Esophagus squamous epithelium (tissue), 5 donors: ENCODE results near the gene HES5. TPM values are rescaled to one million over a fixed set of nuclear protein-coding genes. Genes with fewer than 3 reads are reported as not detected.

ENCODE experiments used
- DNase-seq: peaks from one replicate; lab custom pipeline; 2025; lab: John Stamatoyannopoulos, UW
- H3K27ac ChIP-seq, 4 donors: fragments of 200-600 bp; sonication (generic); one replicate each; pipeline ENCODE4 v1.5.1; 2016 to 2019; ENCODE audit warnings: mild to moderate bottlenecking in 1 of 4
- H3K27me3 ChIP-seq, 4 donors: fragments of 200-600 bp; sonication (generic); 1 replicate in 3 of 4; 2 replicates in 1 of 4; pipeline versions ENCODE4 v1.5.1 to v1.6.0; 2017 to 2021; ENCODE audit warnings: antibody characterized with exemption in 1 of 4
- H3K36me3 ChIP-seq, 3 donors: fragments of 200-600 bp; sonication (generic); one replicate each; pipeline ENCODE4 v1.5.1; 2016 to 2019
- H3K4me1 ChIP-seq, 3 donors: fragments of 200-600 bp; sonication (generic); one replicate each; pipeline ENCODE4 v1.5.1; 2017 to 2019
- H3K4me3 ChIP-seq, 4 donors: fragments of 200-600 bp; sonication (generic); 1 replicate in 3 of 4; 2 replicates in 1 of 4; pipeline ENCODE4 v1.5.1; 2016 to 2019; ENCODE audit warnings: mild to moderate bottlenecking in 2 of 4, moderate library complexity in 1 of 4
- H3K9me3 ChIP-seq, 3 donors: fragments of 200-600 bp; sonication (generic); one replicate each; pipeline ENCODE4 v1.5.1; 2016 to 2019
- POLR2A ChIP-seq, 4 donors: fragments of 450-650 bp; IDR thresholded peaks; one replicate each; pipeline ENCODE4 v1.6.1; 2017; ENCODE audit warnings: antibody characterized with exemption in 4 of 4, mild to moderate bottlenecking in 4 of 4, moderate library complexity in 3 of 4
- WGBS, 2 donors: methylation state at CpG; one replicate each; pipeline ENCODE4 v1.1.5; 2018; 5-methylcytosine and 5-hydroxymethylcytosine counted together
- intact Hi-C: fragments of 100-400 bp; cut with DNase I; formaldehyde crosslinking; loops from one replicate; pipeline ENCODE4 v1.15.0; 2022
- total RNA-seq, 4 donors: library from RNA; depleted of rRNA; stranded (reverse); fragments of >200 nt; gene quantifications; one replicate each; pipeline ENCODE4 v1.1.0, GENCODE V29; 2016
- TF ChIP-seq, protein P1 (sequence below), 6 experiments: fragments of 450-650 bp in 4 of 6; fragments of 200-600 bp in 2 of 6; sonication (generic) in 2 of 6; IDR thresholded peaks; one replicate each; pipeline ENCODE4 v1.5.1; 2016 to 2019; ENCODE audit warnings: antibody characterized with exemption in 6 of 6, mild to moderate bottlenecking in 4 of 6, moderate library complexity in 4 of 6
- donor health status: DM: yes; HTN: yes; CAD: no.

Gene HES5
- total RNA-seq, 4 donors from 2014 or later: 0.35 to 0.76 (median 0.70) TPM; not detected in 1

DNA sequence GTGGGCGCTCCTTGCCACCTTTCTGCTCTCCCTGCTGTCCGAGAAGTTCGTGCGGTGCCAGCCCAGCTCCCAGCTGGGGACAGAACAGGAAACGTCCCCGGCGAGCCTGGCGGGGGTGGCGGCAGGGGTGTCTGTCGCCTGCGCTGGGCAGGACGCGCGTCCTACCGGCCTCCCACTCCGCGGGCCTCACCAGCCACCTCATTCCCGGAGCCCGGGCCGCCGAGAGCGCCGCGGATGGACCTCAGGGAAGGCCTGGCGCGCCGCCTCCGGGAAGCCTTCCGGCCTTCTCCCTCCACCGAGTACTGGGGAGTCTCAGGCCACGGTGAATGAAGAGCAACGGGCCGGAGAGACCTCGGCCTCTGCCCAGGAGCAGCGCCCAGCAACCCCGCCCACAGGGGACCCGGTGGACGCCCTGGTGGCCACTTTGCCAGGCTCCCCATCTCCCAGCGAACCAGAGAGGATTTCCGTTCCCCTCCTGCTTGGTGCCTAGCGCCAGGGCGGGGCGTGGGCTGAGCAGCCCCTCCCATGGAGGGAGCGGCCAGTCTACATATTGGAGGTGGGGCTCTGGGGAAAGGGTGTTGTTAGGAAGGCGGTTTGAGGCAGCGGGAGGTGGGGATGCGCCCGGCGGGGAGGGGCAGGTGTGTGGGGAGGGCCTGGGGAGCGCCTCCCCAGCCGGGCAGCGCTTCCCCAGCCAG lies 16.6 kb upstream of the HES5 start:
- DNase-seq: peak; percentile 68
- peak overlapping the region; percentile 36 to 78 (median 57) for H3K4me3 ChIP-seq
- peaks cover 0 to 11% (median 0%) of the 10 kb centered on the region in 4 donors for H3K27me3 ChIP-seq
- peak in 1 of 4 donors; percentile 71 for TF ChIP-seq POLR2A (IDR thresholded peaks at IDR 0.05)
- TF ChIP-seq, protein P1, sequence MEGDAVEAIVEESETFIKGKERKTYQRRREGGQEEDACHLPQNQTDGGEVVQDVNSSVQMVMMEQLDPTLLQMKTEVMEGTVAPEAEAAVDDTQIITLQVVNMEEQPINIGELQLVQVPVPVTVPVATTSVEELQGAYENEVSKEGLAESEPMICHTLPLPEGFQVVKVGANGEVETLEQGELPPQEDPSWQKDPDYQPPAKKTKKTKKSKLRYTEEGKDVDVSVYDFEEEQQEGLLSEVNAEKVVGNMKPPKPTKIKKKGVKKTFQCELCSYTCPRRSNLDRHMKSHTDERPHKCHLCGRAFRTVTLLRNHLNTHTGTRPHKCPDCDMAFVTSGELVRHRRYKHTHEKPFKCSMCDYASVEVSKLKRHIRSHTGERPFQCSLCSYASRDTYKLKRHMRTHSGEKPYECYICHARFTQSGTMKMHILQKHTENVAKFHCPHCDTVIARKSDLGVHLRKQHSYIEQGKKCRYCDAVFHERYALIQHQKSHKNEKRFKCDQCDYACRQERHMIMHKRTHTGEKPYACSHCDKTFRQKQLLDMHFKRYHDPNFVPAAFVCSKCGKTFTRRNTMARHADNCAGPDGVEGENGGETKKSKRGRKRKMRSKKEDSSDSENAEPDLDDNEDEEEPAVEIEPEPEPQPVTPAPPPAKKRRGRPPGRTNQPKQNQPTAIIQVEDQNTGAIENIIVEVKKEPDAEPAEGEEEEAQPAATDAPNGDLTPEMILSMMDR (IDR thresholded peaks at IDR 0.05): peak in 3 of 6 experiments; percentile 12 to 18 (median 14)
- H3K27ac ChIP-seq: peak overlapping the region; percentile 89 to 98 (median 97)
- H3K9me3 ChIP-seq: no peaks in the 10 kb centered on the region
- no peaks in the 10 kb centered on the region for H3K36me3 ChIP-seq
- H3K4me1 ChIP-seq: peaks cover 54 to 83% (median 54%) of the 10 kb centered on the region in 3 donors
- intact Hi-C loops: loop anchor here (5.0 to 10.0 kb wide), 2 partner anchors 134 to 352 kb away; partner anchors contain the start of genes FAAP20 and PEX10
- WGBS, 2 donors: 0% methylated on average over 8 of the region's 52 CpGs; no CpG with 5 or more reads in 1 of the 2 donors

DNA sequence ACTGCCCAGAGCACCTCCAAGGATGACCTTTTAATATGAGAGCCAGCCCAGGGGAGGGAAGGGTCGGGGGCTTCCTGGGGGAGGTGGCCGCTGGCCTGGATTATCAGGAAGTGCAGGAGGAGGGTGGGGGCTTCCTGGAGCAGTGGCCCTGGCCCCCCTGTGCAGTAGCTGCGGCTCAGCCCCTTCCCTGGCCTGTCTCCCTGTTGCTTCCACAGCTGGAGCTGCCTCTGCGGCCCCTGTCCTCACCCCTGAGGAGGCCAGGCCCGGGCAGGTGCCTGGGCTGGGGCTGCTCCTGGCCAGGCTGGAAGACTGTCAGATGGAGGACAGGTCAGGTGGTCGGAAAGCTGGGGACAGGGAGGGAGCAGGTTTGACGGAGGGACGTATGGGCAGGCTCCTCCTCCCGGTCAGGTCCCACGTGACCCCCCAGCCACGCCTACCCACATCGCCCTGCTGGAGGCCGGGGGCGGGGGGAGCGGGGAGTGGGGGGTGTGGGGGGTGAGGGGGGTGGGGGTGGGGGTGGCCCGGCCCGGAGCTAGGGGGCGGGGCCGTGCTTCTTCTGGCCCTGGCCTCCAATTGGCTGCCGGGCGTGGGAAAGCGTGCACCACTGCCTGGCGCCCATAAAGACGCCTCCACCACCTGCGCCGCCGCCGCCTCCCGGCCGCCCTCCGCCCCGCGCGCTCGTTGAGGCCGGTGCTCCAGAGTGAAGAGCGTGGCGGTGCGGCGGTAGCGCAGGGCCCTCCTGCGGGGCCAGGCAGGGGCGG lies 15.9 kb upstream of the HES5 start:
- peaks cover 0 to 18% (median 0%) of the 10 kb centered on the region in 4 donors for H3K27me3 ChIP-seq
- intact Hi-C loops: loop anchor here (5.0 to 10.0 kb wide), 2 partner anchors 134 to 351 kb away; partner anchors contain the start of genes FAAP20 and PEX10
- H3K9me3 ChIP-seq: no peaks in the 10 kb centered on the region
- H3K4me1 ChIP-seq: peaks cover 56 to 90% (median 57%) of the 10 kb centered on the region in 3 donors
- peak overlapping the region; percentile 36 to 78 (median 57) for H3K4me3 ChIP-seq
- WGBS, 2 donors: no CpG with 5 or more reads among the region's 43 CpGs
- peak overlapping the region; percentile 89 to 98 (median 97) for H3K27ac ChIP-seq
- peak; percentile 73 for DNase-seq
- no peaks in the 10 kb centered on the region for H3K36me3 ChIP-seq
- TF ChIP-seq POLR2A (IDR thresholded peaks at IDR 0.05): peak in 1 of 4 donors; percentile 76
- TF ChIP-seq, protein P1 (IDR thresholded peaks at IDR 0.05): no peak

DNA sequence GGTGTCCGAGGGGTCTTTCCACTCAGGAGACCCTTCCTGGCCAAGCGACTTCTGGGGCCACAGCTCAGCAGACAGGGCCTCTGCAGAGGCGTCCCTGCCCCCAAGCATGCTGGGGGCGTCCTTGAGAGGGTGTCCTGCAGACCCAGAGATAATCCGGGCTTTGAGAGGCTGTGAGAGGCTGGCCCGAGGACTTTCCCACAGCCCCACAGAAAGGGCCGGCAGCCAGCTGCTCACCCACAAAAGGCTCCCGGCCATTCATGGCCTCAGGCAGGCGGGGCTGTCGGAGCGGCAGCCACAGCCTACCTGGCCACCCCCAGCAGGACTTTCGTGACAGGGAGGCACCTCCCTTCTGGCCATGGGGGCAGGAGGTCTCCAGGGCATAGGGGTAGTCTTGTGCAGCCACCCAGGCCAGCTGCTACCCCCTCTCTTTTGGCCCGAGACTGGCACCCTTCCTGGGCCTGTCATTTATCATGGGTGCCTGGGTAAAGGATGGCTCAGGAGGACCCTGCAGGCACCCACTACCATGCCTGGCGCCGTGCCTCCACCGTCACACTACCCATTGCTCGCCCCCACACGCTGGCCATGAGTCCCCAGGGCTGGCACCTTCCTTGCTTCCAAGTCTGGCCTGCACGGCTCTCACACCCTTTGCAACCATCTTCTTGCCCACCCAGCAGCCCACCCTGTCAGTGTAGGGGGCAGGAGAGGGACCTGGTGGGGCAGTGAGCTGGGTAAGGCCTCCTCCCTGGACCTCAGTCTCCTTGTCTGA lies 15.0 kb upstream of the HES5 start:
- Histone ChIP-seq H3K4me3 (no peak overlapping the region), H3K4me1 (peaks cover 60 to 91% (median 62%) of the 10 kb centered on the region in 3 donors), H3K36me3 (no peaks in the 10 kb centered on the region), H3K27me3 (peaks cover 0 to 27% (median 0%) of the 10 kb centered on the region in 4 donors), H3K9me3 (no peaks in the 10 kb centered on the region), H3K27ac (peak overlapping the region in 3 of 4 donors; percentile 97 to 98 (median 97))
- no peak for DNase-seq
- intact Hi-C loops: loop anchor here (5.0 to 10.0 kb wide), 2 partner anchors 133 to 350 kb away; partner anchors contain the start of genes FAAP20 and PEX10
- WGBS, 2 donors: 64 to 87% methylated on average over 7 to 11 of the region's 19 CpGs
- TF ChIP-seq, protein P1 (IDR thresholded peaks at IDR 0.05): no peak
- TF ChIP-seq POLR2A (IDR thresholded peaks at IDR 0.05): no peak

DNA sequence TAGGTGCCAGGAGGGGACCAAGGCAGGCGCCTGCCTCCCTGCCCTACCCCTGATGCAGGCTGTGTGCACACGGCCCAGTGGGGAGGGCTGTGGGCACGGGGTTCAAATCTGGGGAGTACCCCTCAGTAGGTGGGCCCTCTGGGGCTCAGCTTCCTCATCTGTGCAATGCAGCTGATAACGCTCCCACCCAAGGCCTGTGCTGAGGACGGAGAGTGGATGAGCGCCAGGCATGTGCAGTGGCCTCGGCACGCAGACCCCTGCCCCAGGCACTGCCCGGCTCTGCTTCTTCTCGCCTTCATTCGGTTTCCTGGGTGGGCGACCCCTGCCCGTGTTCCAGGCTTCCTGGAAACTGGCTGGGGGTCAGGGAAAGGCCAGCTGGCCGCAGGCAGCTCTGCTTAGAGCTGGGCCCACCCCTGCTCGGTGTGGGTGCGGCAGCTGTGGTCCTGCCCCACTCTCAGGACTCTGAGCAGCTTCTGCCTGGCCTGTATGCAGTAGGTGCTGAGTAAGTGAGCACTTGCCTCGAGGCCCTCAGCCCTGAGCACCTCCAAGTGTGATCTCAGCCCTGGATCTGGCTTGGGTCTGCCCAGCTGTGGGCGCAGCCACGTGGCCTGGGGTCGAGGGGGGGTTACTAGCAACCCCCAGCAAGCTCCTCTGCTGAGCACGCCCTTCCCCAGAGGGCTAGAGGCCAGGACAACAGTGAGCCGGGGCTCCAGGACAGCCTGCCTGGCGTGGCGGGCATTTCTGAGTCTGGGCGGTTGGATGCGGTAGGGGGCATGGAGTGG lies 14.2 kb upstream of the HES5 start:
- intact Hi-C loops: loop anchor here (10.0 kb wide), 1 partner anchor 349 kb away; the partner anchor contains the start of gene FAAP20
- Histone ChIP-seq H3K4me1 (peaks cover 55 to 83% (median 62%) of the 10 kb centered on the region in 3 donors), H3K36me3 (no peaks in the 10 kb centered on the region), H3K9me3 (no peaks in the 10 kb centered on the region), H3K27ac (peak overlapping the region in 2 of 4 donors; percentile 33 to 98), H3K4me3 (no peak overlapping the region), H3K27me3 (peaks cover 0 to 34% (median 0%) of the 10 kb centered on the region in 4 donors)
- TF ChIP-seq POLR2A (IDR thresholded peaks at IDR 0.05): no peak
- TF ChIP-seq, protein P1 (IDR thresholded peaks at IDR 0.05): no peak
- WGBS, 2 donors: 20% methylated on average over 1 to 3 of the region's 26 CpGs
- DNase-seq: no peak
